ENCODE data around the gene MTCL3.

Gene MTCL3

GRCh38 chr6:127451388-127451787, 67.7 kb downstream of the MTCL3 start:
- DNase-seq (ENCODE audit: extremely low read depth, low read depth) = no peak
- no peak overlapping the region for H3K4me3 ChIP-seq (replicated peaks; ENCODE audit: low read depth, low read length)
- no peak for TF ChIP-seq CTCF (IDR thresholded peaks at IDR 0.05; ENCODE audit: low read depth, low read length, missing control alignments)

GRCh38 chr6:127447780-127448179, 71.4 kb downstream of the MTCL3 start:
- H3K4me3 ChIP-seq (replicated peaks; ENCODE audit: low read depth, low read length) = no peak overlapping the region
- TF ChIP-seq CTCF (IDR thresholded peaks at IDR 0.05; ENCODE audit: low read depth, low read length, missing control alignments) = no peak
- no peak for DNase-seq (ENCODE audit: extremely low read depth, low read depth)

GRCh38 chr6:127446356-127446755, 72.8 kb downstream of the MTCL3 start:
- DNase-seq (ENCODE audit: extremely low read depth, low read depth) = no peak
- no peak overlapping the region for H3K4me3 ChIP-seq (replicated peaks; ENCODE audit: low read depth, low read length)
- TF ChIP-seq CTCF (IDR thresholded peaks at IDR 0.05; ENCODE audit: low read depth, low read length, missing control alignments) = no peak

GRCh38 chr6:127441881-127442280, 77.3 kb downstream of the MTCL3 start:
- no peak for TF ChIP-seq CTCF (IDR thresholded peaks at IDR 0.05; ENCODE audit: low read depth, low read length, missing control alignments)
- H3K4me3 ChIP-seq (replicated peaks; ENCODE audit: low read depth, low read length) = no peak overlapping the region
- no peak for DNase-seq (ENCODE audit: extremely low read depth, low read depth)

- no peak for TF ChIP-seq CTCF (IDR thresholded peaks at IDR 0.05; ENCODE audit: low read depth, low read length, missing control alignments)
- no peak overlapping the region for H3K4me3 ChIP-seq (replicated peaks; ENCODE audit: low read depth, low read length)
- no peak for DNase-seq (ENCODE audit: extremely low read depth, low read depth)
These were observed 79.4 kb downstream of the MTCL3 start for GRCh38 chr6:127439718-127440117.

- no peak overlapping the region for H3K4me3 ChIP-seq (replicated peaks; ENCODE audit: low read depth, low read length)
- no peak for DNase-seq (ENCODE audit: extremely low read depth, low read depth)
- TF ChIP-seq CTCF (IDR thresholded peaks at IDR 0.05; ENCODE audit: low read depth, low read length, missing control alignments) = no peak
These were observed 82.5 kb downstream of the MTCL3 start for GRCh38 chr6:127436578-127437110.

GRCh38 chr6:127435626-127436220, 83.4 kb downstream of the MTCL3 start:
- no peak overlapping the region for H3K4me3 ChIP-seq (replicated peaks; ENCODE audit: low read depth, low read length)
- no peak for DNase-seq (ENCODE audit: extremely low read depth, low read depth)
- TF ChIP-seq CTCF (IDR thresholded peaks at IDR 0.05; ENCODE audit: low read depth, low read length, missing control alignments) = no peak
